GM19023 (cell line): ENCODE results near the gene MRPL21.
"Not testable (repeated sequence)": the region's sequence is repeated elsewhere in the genome, so short reads cannot be mapped to it uniquely, and the experiment has no call there.

Source experiments
- ATAC-seq: cut with Tn5 transposase; IDR thresholded peaks from one replicate; pipeline ENCODE4 v1.9.1; 2021; ENCODE audit warnings: mild to moderate bottlenecking, moderate library complexity; ENCODE audit not compliant: unreplicated experiment

Gene MRPL21

DNA sequence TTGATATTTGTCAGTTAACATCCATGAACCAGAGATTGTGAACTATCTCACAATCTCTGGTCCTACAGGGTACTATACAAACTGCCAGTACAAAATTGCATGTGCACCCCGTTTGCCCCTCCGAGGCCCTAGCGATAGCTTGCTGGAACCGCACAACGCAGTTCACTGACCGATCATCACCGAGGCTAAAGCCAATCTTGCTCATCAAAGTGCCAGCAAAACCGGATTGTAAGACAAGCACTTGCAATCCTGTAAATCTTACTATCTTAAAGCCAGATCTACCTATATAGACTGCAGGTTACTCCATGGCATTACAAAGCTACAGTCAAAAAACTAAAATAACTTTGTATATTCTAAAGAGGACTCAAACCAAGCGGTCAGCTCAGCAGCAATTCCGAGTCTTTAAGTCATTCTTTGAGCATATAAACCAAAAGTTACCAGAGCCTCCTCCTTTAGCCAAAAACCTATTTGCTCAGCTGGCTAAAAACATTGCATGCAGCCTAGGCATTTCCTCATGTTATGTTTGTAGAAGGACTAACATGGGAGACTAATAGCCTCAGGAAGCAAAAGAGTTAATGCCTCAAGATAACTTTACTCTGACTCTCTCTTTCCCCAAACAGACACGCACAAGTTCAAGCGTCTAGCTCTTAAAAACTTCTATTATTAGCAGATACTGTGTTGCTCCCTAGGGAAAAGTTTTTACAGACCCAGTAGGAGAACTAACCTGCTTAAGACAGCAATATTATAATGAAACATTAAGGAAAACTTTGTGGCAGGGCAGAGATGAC, 31.2 kb downstream of the MRPL21 start:
- ATAC-seq, result no peak

- ATAC-seq, result no peak
Observed at GRCh38 chr11:68870470-68870869, 33.2 kb downstream of the MRPL21 start.

DNA sequence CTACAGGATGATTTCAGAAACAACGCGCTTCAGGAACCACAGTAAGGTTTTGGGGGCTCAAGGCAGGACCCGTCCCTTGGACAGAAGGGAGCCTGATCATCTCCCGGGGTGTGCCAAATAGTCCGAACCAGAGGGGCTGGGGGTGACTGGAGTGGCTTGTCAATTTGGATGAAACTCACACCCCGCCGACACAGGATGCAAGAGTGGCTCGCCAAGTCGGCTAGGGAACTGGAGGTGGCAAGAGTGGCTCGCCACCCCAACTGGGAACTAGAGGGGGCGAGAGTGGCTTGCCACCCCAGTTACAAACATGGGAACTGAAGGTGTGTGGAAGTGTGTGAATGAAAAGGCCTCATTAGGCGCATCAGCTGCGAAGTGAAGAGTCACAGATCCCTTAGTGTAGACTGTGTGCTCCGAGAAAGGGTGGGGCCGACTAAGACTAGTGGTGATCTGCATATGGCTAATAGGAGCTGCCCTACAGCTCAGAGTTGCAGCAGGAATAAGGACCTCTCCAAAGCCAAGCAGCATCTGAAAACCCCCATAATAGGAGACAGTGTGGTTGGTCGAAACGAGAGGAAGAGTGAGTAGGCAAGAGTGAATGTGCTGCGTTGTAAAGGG, 35.3 kb downstream of the MRPL21 start:
- ATAC-seq, result no peak

DNA sequence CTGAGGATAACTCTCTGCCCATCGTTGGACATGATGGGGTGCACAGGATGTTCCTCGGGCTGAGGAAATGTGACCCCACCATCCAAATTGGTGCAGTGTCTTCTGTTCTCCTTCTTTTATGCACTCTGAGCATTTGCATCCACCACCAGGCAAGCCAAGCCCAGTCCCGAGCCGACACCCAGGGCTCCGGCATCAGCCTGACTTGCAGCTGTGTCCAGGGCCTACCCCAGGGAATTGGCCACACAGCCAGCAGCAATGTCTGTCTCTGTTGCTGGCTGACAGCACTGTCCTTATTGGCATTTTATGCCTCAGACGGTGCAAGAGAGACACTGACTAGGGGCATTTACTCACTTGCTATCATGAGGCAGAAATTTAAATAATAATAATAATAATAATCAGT, 36.6 kb downstream of the MRPL21 start:
- no peak for ATAC-seq

- ATAC-seq, result no peak
Observed at GRCh38 chr11:68865241-68865640, 38.4 kb downstream of the MRPL21 start.

- no peak for ATAC-seq
Observed at GRCh38 chr11:68863553-68864265, 39.9 kb downstream of the MRPL21 start.

- ATAC-seq, result no peak
Observed at GRCh38 chr11:68862421-68862820, 41.2 kb downstream of the MRPL21 start.

DNA sequence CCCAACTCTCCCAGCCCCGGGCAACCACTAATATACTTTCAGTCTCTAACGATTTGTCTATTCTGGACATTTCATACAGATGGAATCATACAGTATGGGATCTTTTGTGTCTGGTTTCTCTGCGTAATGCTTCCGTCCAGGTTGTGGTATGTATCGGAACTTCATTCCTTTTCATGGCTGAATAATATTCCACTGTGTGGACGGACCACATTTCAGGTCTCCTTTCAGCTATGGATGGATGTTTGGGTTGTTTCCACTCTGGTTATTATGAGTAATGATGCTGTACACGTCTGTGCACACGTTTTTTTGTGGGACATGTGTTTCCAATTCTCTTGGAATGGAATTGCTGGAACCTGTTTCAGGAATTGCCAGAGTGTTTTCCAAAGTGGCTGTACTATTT, 44.5 kb downstream of the MRPL21 start:
- no peak for ATAC-seq

DNA sequence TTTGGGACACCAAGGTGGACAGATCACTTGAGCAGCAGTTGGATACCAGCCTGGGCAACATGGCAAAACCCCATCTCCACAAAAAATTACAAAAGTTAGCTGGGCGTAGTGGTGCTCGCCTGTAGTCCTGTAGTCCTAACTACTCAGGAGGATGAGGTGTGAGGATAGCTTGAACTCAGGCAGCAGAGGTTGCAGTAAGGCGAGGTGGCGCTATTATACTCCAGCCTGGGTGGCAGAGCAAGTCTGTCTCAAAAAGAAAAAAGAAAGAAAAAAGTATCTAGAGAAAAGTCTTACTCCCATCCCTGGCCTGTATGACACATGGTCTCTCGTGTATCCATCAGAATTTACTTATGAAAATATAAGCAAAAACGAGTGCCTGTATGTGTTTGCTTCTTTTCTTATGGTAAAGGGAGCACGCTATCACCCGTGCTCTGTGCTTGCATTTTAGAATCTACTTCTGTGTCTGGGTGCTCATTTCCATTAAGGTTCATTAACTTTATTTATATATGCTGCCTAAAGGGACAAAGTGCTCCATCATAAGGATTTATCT, 46.5 kb downstream of the MRPL21 start:
- no peak for ATAC-seq

GRCh38 chr11:68856425-68857030, 47.1 kb downstream of the MRPL21 start:
- not testable (repeated sequence) for ATAC-seq

- no peak for ATAC-seq
Observed at GRCh38 chr11:68855205-68855981, 48.2 kb downstream of the MRPL21 start.

DNA sequence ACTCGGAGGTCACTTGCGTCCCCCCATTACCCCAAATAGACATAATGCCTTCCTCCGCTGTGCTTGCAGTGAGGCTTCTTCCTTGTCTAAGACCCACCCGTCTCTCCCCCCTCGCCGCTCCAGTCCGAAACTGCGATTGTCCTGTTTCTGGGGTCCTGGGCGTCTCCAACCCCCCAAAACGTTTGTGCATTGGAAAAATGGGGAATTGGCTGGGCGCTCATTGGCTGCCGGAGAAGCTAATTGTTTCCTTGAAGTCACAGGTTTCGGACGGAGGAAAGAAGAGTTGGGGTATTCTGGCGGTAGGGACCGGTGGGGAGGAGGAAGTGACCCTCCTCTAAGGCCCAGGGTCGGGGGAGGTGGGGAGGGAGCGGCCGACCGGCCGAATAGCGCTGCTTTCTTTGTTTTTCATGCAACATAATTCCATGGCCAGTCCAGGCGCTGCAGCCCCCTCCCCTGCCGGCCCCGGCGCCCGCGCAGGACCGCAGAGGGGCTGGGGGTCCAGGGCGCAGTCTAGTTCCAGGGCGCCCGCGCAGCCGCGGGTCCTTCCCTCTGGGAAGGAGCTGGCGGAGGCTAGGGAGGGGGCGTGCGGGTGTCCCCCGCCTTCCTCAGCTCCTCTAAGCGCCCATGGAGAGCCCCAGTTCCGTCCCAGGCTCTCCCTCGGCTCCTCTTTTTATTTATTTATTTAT, 49.2 kb downstream of the MRPL21 start:
- ATAC-seq, result no peak

GRCh38 chr11:68852628-68853027, 51.0 kb downstream of the MRPL21 start:
- ATAC-seq, result no peak

DNA sequence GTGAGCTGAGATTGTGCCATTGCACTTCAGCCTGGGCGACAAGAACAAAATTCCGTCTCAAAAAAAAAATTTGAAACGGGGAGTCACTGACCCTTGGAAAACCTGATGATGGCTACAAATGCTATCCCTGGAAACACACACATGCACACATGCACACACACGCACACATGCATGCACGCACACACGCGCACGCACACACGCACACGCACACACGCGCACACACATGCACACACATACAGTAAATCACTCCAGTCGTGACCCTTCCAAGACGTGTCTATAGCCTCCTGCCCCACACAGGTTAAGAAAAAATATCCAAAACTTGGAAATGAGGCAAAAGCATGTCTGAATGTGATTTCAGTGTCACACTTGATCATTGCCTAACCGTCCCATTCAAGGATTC, 55.2 kb downstream of the MRPL21 start:
- no peak for ATAC-seq

- ATAC-seq, result no peak
Observed at GRCh38 chr11:68847395-68847794, 56.2 kb downstream of the MRPL21 start.

DNA sequence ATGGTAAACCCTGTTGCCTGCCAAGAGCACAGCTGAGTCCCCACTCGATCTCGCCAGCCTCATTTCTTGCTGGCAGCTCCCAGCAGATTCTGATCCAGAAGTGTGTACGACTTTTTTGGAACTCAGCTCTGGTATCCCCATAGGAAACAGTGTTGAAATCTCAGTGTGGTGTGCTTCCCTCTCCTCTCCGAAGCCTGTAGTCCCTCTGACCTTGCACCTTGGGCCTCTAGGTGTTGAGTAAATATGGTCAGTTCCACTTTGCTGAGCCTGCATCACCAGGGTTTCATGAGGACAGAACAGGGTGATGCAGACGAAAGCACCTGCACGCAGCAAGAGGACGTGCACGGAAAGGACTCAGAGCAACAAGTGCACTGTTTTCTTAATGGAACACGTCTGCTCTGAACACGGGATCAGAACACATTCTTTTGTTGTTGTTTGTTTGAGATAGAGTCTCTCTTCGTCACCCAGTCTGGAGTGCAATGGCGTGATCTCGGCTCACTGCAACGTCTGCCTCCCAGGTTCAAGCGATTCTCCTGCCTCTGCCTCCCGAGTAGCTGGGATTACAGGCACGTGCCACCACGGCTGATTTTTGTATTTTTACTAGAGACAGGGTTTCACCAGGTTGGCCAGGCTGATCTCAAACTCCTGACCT, 58.2 kb downstream of the MRPL21 start:
- no peak for ATAC-seq

- no peak for ATAC-seq
Observed at GRCh38 chr11:68844801-68845200, 58.8 kb downstream of the MRPL21 start.

DNA sequence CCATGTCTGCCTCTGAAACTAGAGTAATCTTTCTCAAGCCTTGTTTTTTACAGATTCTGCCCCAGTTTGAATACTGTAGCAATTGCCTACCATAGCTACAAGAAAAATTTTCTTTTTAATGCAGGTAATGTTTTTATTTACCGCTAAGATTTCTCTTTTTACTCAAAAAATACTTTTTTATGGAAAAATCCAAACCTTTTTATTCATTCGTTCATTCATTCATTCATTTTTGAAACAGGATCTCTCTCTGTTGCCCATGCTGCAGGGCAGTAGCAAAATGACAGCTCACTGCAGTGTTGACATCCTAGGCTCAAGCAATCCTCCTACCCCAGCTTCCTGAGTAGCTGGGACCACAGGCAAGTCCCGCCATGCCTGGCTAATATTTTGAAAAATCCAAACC, 59.3 kb downstream of the MRPL21 start:
- ATAC-seq, result no peak

DNA sequence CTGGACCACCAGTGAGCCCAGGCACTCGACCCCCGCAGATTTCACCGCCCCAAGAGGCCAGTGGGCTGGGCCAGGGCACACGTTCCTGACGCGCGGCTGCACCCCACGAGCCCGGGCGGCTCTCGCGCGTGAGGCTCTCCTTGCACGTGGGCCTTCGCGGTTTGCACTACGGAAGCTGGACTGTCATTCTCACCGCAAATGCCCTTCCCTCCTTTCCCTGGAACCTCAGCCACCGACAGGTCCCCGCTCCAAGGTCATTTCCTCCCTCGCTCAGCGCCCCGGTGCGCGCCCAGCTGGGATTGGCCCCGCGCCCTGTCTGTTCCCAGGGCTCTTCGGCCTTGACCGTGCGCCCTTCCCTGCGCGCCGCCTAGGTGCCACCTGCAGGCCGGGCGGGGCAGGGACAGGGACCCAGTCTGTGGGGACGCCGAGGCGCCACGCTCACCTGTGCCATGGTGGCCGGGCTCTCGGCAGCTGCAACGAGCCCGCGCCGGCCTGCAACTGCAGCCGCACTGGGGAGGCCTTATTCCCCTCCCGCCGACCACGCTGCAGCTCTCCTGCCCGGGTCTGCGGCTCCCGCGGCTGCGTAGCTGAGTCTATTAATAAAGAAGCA, 59.8 kb downstream of the MRPL21 start:
- ATAC-seq, result peak; percentile 48
